ENCODE results near the gene SYK.

DNA sequence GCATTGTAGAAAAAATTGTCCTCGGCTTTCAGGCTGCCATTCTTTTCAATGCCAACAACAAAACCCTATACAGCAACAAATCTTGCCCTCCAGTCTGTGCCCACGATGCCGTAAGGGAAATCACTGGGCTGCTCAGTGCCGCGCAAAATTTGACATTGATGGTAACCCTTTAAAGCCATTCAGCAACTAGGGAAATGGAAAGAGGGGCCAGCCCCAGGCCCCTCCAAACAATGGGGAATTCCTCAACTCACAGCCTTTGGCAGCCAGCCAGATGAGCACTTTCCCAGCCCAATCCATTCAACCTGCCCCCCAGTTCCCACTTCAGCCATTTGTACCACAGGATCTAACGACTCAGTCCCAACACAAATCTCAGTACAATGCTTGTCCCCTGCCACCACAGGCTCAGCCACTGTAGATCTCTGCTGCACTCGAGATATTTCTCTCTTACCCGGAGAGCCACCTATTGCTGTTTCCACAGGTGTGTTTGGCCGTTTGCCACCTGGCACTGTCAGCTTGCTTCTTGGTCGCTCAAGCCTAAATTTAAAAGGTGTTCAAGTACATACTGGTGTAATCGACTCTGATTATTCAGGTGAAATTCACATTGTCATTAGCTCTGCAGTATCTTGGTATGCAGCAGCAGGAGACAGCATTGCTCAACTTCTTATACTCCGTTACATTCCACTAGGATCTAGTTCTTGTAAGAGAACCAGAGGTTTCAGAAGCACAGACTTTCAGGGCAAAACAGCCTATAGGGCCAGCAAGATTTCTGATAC lies 103.3 kb downstream of the SYK start:
- TF ChIP-seq, protein P1, sequence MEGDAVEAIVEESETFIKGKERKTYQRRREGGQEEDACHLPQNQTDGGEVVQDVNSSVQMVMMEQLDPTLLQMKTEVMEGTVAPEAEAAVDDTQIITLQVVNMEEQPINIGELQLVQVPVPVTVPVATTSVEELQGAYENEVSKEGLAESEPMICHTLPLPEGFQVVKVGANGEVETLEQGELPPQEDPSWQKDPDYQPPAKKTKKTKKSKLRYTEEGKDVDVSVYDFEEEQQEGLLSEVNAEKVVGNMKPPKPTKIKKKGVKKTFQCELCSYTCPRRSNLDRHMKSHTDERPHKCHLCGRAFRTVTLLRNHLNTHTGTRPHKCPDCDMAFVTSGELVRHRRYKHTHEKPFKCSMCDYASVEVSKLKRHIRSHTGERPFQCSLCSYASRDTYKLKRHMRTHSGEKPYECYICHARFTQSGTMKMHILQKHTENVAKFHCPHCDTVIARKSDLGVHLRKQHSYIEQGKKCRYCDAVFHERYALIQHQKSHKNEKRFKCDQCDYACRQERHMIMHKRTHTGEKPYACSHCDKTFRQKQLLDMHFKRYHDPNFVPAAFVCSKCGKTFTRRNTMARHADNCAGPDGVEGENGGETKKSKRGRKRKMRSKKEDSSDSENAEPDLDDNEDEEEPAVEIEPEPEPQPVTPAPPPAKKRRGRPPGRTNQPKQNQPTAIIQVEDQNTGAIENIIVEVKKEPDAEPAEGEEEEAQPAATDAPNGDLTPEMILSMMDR (conservative IDR thresholded peaks at IDR 0.05; ENCODE audit: low read depth, low read length), result no peak
- TF ChIP-seq POLR2A (IDR thresholded peaks at IDR 0.05; ENCODE audit: low read depth, low read length), result no peak
